NCI-H748 (cell line): ENCODE measurements around the gene PON1.

Experiments used
- DNase-seq: peaks from one replicate; lab custom pipeline; 2025; ENCODE audit not compliant: unreplicated experiment; lab: John Stamatoyannopoulos, UW

Gene PON1

DNA sequence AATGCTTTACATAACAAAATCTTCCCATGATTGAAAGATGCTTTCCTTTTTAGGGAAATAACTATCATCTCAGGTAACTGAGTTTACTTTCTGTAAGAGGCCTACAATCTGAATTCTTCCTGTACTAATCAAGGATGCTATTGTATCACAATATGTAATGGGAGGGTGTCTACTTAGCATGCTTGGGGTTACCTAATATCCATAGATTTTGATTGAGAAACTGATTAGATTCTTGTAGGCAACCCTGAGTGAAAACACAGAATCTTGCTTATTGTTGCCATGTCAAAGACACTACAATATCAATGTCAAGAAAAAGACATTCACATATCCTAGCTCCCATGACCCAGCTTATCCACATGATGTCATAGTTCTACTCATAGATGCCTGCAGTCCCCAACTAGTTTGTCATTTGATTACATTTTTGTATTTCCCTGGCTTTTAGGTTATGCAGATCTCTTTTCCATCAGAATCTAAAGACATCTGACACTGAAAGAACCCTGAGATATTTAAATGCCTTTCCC is 62.4 kb downstream of the PON1 start:
- no peak for DNase-seq

DNA sequence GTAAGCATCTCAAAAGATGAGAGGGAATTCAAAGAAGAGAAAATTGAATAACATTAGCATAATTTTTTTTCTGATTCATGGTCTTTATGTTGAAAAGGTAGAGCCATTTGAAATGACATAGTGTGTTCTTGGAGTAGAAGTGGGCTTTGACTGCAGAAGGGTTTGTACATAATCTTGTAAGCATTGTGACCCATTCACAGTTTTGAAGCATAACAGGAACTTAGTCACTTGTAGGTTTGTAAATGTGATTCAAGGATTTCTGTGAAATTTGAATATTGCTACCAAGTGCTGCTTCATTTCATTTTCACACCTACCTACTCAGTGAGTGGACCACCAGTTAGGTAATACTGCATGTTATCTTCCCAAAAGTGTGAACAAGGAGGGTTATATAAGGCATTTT is 68.6 kb downstream of the PON1 start:
- no peak for DNase-seq

DNA sequence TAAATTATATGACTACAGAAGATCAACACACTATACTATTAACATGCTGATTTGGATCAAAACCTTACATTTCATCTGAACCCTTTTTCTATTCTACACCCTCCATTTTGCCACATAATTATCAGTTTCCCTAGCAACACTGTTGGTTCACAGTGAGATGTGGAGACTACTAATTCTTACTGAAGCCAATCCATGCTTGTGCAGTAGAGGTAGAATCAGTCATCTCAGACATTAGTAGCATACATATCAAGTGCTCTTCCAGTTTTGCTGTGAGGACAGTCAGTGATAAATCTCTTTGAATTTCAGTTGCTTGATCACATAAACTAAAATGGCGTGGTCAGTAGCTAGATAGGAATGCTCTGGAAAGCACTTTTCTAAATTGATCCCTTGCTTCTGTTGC is 70.3 kb downstream of the PON1 start:
- DNase-seq: peak; percentile 21

DNA sequence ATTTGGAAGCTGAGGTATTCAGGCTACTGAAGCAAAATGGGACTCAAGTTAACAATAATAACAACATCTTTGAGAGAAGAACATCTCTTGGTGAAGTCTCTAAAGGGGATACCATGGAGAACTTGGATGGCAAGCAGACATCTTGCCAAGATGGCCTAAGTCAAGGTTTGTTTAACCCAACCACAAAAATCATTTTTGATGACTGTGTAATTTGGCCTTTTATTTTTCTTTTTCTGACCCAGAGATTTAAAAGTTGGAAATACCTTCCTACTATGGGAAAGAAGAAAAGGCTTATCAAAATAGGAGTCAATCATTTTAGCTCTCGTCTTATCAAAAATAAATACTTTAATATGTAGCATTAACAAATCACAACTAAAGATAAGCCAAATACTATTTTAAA is 72.4 kb downstream of the PON1 start:
- no peak for DNase-seq

DNA sequence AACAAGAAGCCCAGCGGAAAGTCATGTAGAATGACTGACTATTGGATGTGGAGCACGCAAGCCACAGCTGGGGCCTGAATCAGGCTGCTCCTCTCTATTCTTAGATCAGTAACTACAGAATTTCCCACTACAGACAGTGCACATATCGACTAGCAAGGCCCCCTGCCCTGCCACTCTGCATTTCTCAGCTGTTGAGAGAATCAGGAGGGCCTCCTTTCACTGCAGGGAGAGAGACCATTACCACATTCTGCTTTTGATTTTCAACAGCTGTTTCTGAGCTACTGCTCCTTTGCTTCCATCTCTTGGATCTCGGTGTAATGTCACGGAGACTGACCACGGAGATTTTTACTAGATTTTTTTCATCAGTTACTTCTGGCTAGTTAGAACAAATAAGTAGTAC is 73.8 kb downstream of the PON1 start:
- DNase-seq: no peak
